ENCODE data around the gene SORBS1. TPM values are rescaled to one million over a fixed set of nuclear protein-coding genes. Genes with fewer than 3 reads are reported as not detected.

Gene SORBS1
- total and polyA plus RNA-seq, 5 donors = 225 to 511 (median 428) TPM

- no peaks in the 10 kb centered on the region for H3K27me3 ChIP-seq (ENCODE audit: control insufficient read depth, insufficient read depth)
- peak in 1 of 3 donors; percentile 35 for DNase-seq
- no peak overlapping the region for H3K4me3 ChIP-seq (ENCODE audit: low read length)
- WGBS = 7% methylated on average over 2 of the region's 2 CpGs
- ATAC-seq = peak; percentile 55 to 60
- peaks cover 34% of the 10 kb centered on the region for H3K4me1 ChIP-seq (ENCODE audit: control insufficient read depth, insufficient read depth, low read length)
- H3K27ac ChIP-seq (ENCODE audit: low read length) = peak overlapping the region; percentile 91
- no peaks in the 10 kb centered on the region for H3K9me3 ChIP-seq (ENCODE audit: control insufficient read depth, low read length)
- intact Hi-C loops (cut with DNase I) = no loop called here
Observed at GRCh38 chr10:95513941-95514392, 47.2 kb downstream of the SORBS1 start.

DNA sequence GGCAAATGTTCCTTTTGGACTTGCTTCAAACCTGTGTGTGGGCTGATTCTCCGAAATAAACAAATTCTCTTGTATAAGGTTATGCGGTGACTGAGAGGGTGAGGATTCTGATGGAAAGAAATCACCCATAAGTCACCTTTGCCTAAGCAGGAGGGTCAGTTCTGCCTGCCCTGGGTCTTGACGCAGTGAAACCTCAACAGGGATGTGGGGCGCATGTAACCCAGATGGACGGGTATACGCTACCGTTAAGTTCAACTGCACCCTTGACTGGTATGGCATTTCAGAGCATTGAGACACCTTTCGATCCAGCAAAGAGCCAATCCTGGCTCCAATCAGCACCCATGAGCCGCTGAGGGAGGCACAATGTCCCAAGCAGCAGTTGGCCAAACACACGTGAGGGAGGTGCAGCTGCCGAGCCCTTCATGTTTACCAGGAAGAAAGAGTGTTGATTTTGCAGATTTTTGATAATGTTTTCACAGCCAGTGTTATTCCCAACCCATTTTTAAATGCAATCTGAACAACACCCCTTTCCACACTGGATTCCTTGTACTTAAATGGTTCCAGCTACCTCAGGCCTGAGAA lies 48.1 kb downstream of the SORBS1 start:
- intact Hi-C loops (cut with DNase I) = no loop called here
- Histone ChIP-seq H3K27me3 (ENCODE audit: control insufficient read depth, insufficient read depth) (no peaks in the 10 kb centered on the region), H3K4me3 (ENCODE audit: low read length) (no peak overlapping the region), H3K9me3 (ENCODE audit: control insufficient read depth, low read length) (no peaks in the 10 kb centered on the region), H3K4me1 (ENCODE audit: control insufficient read depth, insufficient read depth, low read length) (peaks cover 30% of the 10 kb centered on the region), H3K27ac (ENCODE audit: low read length) (peak overlapping the region; percentile 91)
- 70% methylated on average over 11 of the region's 11 CpGs for WGBS
- ATAC-seq = peak in 1 of 2 donors; percentile 25
- DNase-seq = peak in 1 of 3 donors; percentile 65

DNA sequence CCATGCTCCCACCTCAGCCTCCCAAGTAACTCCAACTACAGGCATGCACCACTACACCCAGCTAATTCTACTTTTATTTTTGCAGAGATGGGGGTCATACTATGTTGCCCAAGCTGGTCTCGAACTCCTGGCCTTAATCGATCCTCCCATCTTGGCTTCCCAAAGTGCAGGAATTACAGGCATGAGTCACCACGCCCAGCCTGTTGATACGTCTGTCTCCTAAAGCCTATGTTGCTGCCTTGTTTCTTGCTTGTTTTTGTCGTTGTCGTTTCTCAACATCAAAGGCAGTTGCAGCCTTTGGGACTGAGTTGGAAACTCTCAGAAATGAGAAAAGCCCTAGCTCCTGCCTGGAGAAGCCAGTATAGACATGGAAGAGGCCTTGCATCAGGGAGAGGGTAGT lies 49.9 kb downstream of the SORBS1 start:
- peaks cover 21% of the 10 kb centered on the region for H3K4me1 ChIP-seq (ENCODE audit: control insufficient read depth, insufficient read depth, low read length)
- no peak overlapping the region for H3K4me3 ChIP-seq (ENCODE audit: low read length)
- H3K9me3 ChIP-seq (ENCODE audit: control insufficient read depth, low read length) = no peaks in the 10 kb centered on the region
- DNase-seq (no peak), ATAC-seq (no peak)
- intact Hi-C loops (cut with DNase I) = no loop called here
- 74% methylated on average over 6 of the region's 6 CpGs for WGBS
- H3K27ac ChIP-seq (ENCODE audit: low read length) = peak overlapping the region; percentile 29
- H3K27me3 ChIP-seq (ENCODE audit: control insufficient read depth, insufficient read depth) = no peaks in the 10 kb centered on the region

DNA sequence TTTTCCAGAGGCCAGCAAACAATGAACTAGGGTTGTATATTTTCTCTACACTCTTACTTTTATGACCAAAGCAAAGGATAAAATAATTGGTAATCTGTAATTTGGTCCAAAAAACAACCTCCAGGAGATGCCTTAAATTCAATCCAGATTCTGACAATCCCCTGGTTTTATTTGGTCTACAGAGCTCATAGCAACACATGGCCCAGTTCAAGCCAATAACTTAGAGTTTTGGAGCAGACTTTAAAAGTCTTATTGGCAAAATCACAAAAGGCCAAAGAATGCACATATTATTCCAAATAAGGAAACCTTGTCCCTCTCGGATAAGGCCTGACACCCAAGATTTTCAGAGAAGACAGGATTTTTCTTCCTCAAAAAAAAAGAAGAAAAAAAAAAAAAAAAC lies 51.9 kb downstream of the SORBS1 start:
- Histone ChIP-seq H3K4me3 (ENCODE audit: low read length) (no peak overlapping the region), H3K4me1 (ENCODE audit: control insufficient read depth, insufficient read depth, low read length) (peaks cover 22% of the 10 kb centered on the region), H3K9me3 (ENCODE audit: control insufficient read depth, low read length) (no peaks in the 10 kb centered on the region), H3K27me3 (ENCODE audit: control insufficient read depth, insufficient read depth) (no peaks in the 10 kb centered on the region), H3K27ac (ENCODE audit: low read length) (peak overlapping the region; percentile 86)
- 27% methylated on average over 1 of the region's 1 CpG for WGBS
- intact Hi-C loops (cut with DNase I) = no loop called here
- DNase-seq (no peak), ATAC-seq (no peak)

DNA sequence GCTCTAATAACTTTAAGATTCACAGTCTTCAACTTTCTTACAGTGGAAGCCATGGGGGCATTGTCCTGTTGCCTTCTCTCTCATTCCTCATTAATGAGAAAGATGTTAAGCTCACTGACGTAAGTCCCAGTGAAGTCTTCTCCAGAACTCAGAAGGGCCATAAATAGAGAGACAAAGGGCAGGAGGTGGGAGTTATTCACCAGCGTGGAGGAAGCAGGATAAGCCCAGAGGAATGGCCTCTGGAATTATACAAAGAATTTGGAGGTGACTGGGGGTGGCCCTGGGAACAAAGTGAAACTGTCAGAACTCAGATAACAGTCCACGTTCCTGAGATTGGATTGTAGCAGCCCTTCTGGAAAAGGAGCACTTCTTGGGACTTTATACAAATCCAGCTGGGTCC lies 52.4 kb downstream of the SORBS1 start:
- Histone ChIP-seq H3K27me3 (ENCODE audit: control insufficient read depth, insufficient read depth) (no peaks in the 10 kb centered on the region), H3K27ac (ENCODE audit: low read length) (peak overlapping the region; percentile 86), H3K4me3 (ENCODE audit: low read length) (no peak overlapping the region), H3K9me3 (ENCODE audit: control insufficient read depth, low read length) (no peaks in the 10 kb centered on the region), H3K4me1 (ENCODE audit: control insufficient read depth, insufficient read depth, low read length) (peaks cover 27% of the 10 kb centered on the region)
- 16% methylated on average over 3 of the region's 3 CpGs for WGBS
- ATAC-seq = peak; percentile 70 to 88
- intact Hi-C loops (cut with DNase I) = no loop called here
- DNase-seq = no peak

GRCh38 chr10:95506056-95506737 lies 55.0 kb downstream of the SORBS1 start:
- Histone ChIP-seq H3K27me3 (ENCODE audit: control insufficient read depth, insufficient read depth) (no peaks in the 10 kb centered on the region), H3K4me1 (ENCODE audit: control insufficient read depth, insufficient read depth, low read length) (peaks cover 30% of the 10 kb centered on the region), H3K27ac (ENCODE audit: low read length) (peak overlapping the region; percentile 80), H3K9me3 (ENCODE audit: control insufficient read depth, low read length) (no peaks in the 10 kb centered on the region), H3K4me3 (ENCODE audit: low read length) (no peak overlapping the region)
- 52% methylated on average over 2 of the region's 2 CpGs for WGBS
- intact Hi-C loops (cut with DNase I) = no loop called here
- DNase-seq (no peak), ATAC-seq (peak in 1 of 2 donors; percentile 25)

GRCh38 chr10:95505641-95506040 lies 55.5 kb downstream of the SORBS1 start:
- Histone ChIP-seq H3K4me3 (ENCODE audit: low read length) (no peak overlapping the region), H3K27ac (ENCODE audit: low read length) (no peak overlapping the region), H3K27me3 (ENCODE audit: control insufficient read depth, insufficient read depth) (no peaks in the 10 kb centered on the region), H3K9me3 (ENCODE audit: control insufficient read depth, low read length) (no peaks in the 10 kb centered on the region), H3K4me1 (ENCODE audit: control insufficient read depth, insufficient read depth, low read length) (peaks cover 30% of the 10 kb centered on the region)
- WGBS = 43% methylated on average over 3 of the region's 3 CpGs
- ATAC-seq (no peak), DNase-seq (no peak)
- intact Hi-C loops (cut with DNase I) = no loop called here

GRCh38 chr10:95505084-95505610 lies 56.0 kb downstream of the SORBS1 start:
- intact Hi-C loops (cut with DNase I) = no loop called here

GRCh38 chr10:95504246-95504691 lies 56.9 kb downstream of the SORBS1 start:
- ATAC-seq = no peak

More at GRCh38 chr10:95505084-95505610, 56.0 kb downstream of the SORBS1 start:
- Histone ChIP-seq H3K27ac (ENCODE audit: low read length) (peak overlapping the region; percentile 75), H3K9me3 (ENCODE audit: control insufficient read depth, low read length) (no peaks in the 10 kb centered on the region), H3K4me3 (ENCODE audit: low read length) (no peak overlapping the region), H3K4me1 (ENCODE audit: control insufficient read depth, insufficient read depth, low read length) (peaks cover 30% of the 10 kb centered on the region), H3K27me3 (ENCODE audit: control insufficient read depth, insufficient read depth) (no peaks in the 10 kb centered on the region)
- DNase-seq (no peak), ATAC-seq (no peak)
- 21% methylated on average over 5 of the region's 5 CpGs for WGBS

GRCh38 chr10:95503526-95503925 lies 57.6 kb downstream of the SORBS1 start:
- Histone ChIP-seq H3K4me3 (ENCODE audit: low read length) (no peak overlapping the region), H3K27me3 (ENCODE audit: control insufficient read depth, insufficient read depth) (no peaks in the 10 kb centered on the region), H3K4me1 (ENCODE audit: control insufficient read depth, insufficient read depth, low read length) (peaks cover 27% of the 10 kb centered on the region), H3K9me3 (ENCODE audit: control insufficient read depth, low read length) (no peaks in the 10 kb centered on the region), H3K27ac (ENCODE audit: low read length) (peak overlapping the region; percentile 40)
- ATAC-seq = no peak
- intact Hi-C loops (cut with DNase I) = no loop called here
- no peak for DNase-seq
- 85% methylated on average over 3 of the region's 3 CpGs for WGBS

More at GRCh38 chr10:95504246-95504691, 56.9 kb downstream of the SORBS1 start:
- H3K4me3 ChIP-seq (ENCODE audit: low read length) = no peak overlapping the region
- no peak for DNase-seq
- peaks cover 30% of the 10 kb centered on the region for H3K4me1 ChIP-seq (ENCODE audit: control insufficient read depth, insufficient read depth, low read length)
- H3K9me3 ChIP-seq (ENCODE audit: control insufficient read depth, low read length) = no peaks in the 10 kb centered on the region
- H3K27ac ChIP-seq (ENCODE audit: low read length) = peak overlapping the region; percentile 59
- 80% methylated on average over 4 of the region's 4 CpGs for WGBS
- intact Hi-C loops (cut with DNase I) = no loop called here
- no peaks in the 10 kb centered on the region for H3K27me3 ChIP-seq (ENCODE audit: control insufficient read depth, insufficient read depth)

- H3K4me3 ChIP-seq (ENCODE audit: low read length) = no peak overlapping the region
- intact Hi-C loops (cut with DNase I) = no loop called here
- no peaks in the 10 kb centered on the region for H3K27me3 ChIP-seq (ENCODE audit: control insufficient read depth, insufficient read depth)
- DNase-seq (no peak), ATAC-seq (peak; percentile 44 to 53)
- no peaks in the 10 kb centered on the region for H3K9me3 ChIP-seq (ENCODE audit: control insufficient read depth, low read length)
- H3K27ac ChIP-seq (ENCODE audit: low read length) = peak overlapping the region; percentile 56
- H3K4me1 ChIP-seq (ENCODE audit: control insufficient read depth, insufficient read depth, low read length) = peaks cover 27% of the 10 kb centered on the region
Observed at GRCh38 chr10:95503001-95503400, 58.2 kb downstream of the SORBS1 start.
